Heart right ventricle (tissue), 16 donors: Measurements from ENCODE around the gene VPS37D. TPM values are rescaled to one million over a fixed set of nuclear protein-coding genes. Genes with fewer than 3 reads are reported as not detected.

Source experiments
- ATAC-seq, 8 donors: fragments of 200-7000 bp; cut with Tn5 transposase; one replicate each; pipeline ENCODE4 v1.9.1; 2020; ENCODE audit warnings: mild to moderate bottlenecking in 8 of 8, moderate library complexity in 8 of 8, moderate number of reproducible peaks in 1 of 8
- DNase-seq, 2 donors: peaks; one replicate each; pipeline ENCODE4 v3.0.0-alpha.2; 2020
- H3K27ac ChIP-seq, 10 donors: fragments of 200-600 bp; sonication (generic) in 2 of 10; one replicate each; pipeline versions ENCODE4 v1.5.0 to v1.8.0; 2020 to 2022; ENCODE audit warnings: mild to moderate bottlenecking in 3 of 10
- H3K27me3 ChIP-seq, 7 donors: fragments of 200-600 bp; one replicate each; pipeline ENCODE4 v1.8.0; 2021 to 2022; ENCODE audit warnings: mild to moderate bottlenecking in 2 of 7
- H3K36me3 ChIP-seq, 9 donors: fragments of 200-600 bp; sonication (generic) in 1 of 9; one replicate each; pipeline versions ENCODE4 v1.5.0 to v1.8.0; 2020 to 2022; ENCODE audit warnings: mild to moderate bottlenecking in 2 of 9
- H3K4me1 ChIP-seq, 9 donors: fragments of 200-600 bp; sonication (generic) in 1 of 9; one replicate each; pipeline versions ENCODE4 v1.5.0 to v1.8.0; 2020 to 2022; ENCODE audit warnings: mild to moderate bottlenecking in 4 of 9
- H3K4me3 ChIP-seq, 10 donors: fragments of 200-600 bp; sonication (generic) in 2 of 10; one replicate each; pipeline versions ENCODE4 v1.5.0 to v1.8.0; 2020 to 2022; ENCODE audit warnings: mild to moderate bottlenecking in 7 of 10, moderate library complexity in 2 of 10
- H3K9me3 ChIP-seq, 11 donors: fragments of 200-600 bp in 10 of 11; sonication (generic) in 2 of 11; one replicate each; pipeline versions ENCODE4 v1.5.0 to v1.8.0; 2013 to 2022; ENCODE audit warnings: mild to moderate bottlenecking in 2 of 11, control low read depth in 1 of 11, moderate library complexity in 1 of 11
- WGBS, 2 donors: extraction: QIAGEN DNeasy Blood & Tissue Kit; methylation state at CpG; one replicate each; pipeline ENCODE4 v1.1.7; 2013; ENCODE audit warnings: inconsistent platforms in 1 of 2; 5-methylcytosine and 5-hydroxymethylcytosine counted together
- intact Hi-C, 10 donors: fragments of 100-400 bp; cut with DNase I; formaldehyde crosslinking; loops; one replicate each; pipeline versions ENCODE4 v1.11.1 to v1.14.2; 2022
- polyA plus RNA-seq, 2 donors: library from polyadenylated mRNA; stranded (reverse); fragments of 200-250 nt; gene quantifications; one replicate each; pipeline ENCODE4 v1.2.3, GENCODE V29; 2013
- total RNA-seq, 10 donors: library from RNA; stranded (reverse); fragmentation: NEBNext Ultra II Directional in 3 of 10; extraction: Animal tissue kit (Norgen Biotek cat#: 25700) in 3 of 10; gene quantifications; one replicate each; pipeline versions ENCODE4 v1.2.1 to v1.2.4, GENCODE V29; 2021 to 2023
- TF ChIP-seq, protein P1 (sequence below), 9 donors: fragments of 200-600 bp; sonication (generic) in 2 of 9; IDR thresholded peaks; one replicate each; pipeline versions ENCODE4 v1.5.0 to v1.8.0; 2021 to 2022; ENCODE audit warnings: antibody characterized with exemption in 9 of 9, mild to moderate bottlenecking in 5 of 9, moderate library complexity in 1 of 9
- donor health status: Arrhythmogenic right ventricular cardiomyopathy.
- donor health status: ischemic (EF 13 %, LVEDD 7.1; RV severe dilation, severe dysfunction).
- donor health status: healthy with polysubstance abuse.
- donor health status: DM: no; HTN: yes; CAD: no.
- donor health status: DM: no; HTN: no; CAD: no.
- donor health status: ischemic (EF 25% LVEDD 6.9; RV normal size, moderate dysfunction).
- donor health status: ischemic (EF 25% LVEDD 5.7; RV mildly dilated, moderate dysfunction).
- donor health status: healthy.
- donor health status: DM: yes; HTN: yes; CAD: no.
- donor health status: Ischemic cardiomyopathy.
- donor health status: ischemic (EF 35%, LVEDD 5.7; RV mildly dilated, moderate dysfunction).
- donor health status: nonischemic (EF 11% LVEDD 7.7; RV severe dilation, severe dysfunction).
- donor health status: DM: yes; HTN: yes; CAD: no.
- donor health status: PGD.
- donor health status: ischemic (EF 29% LVEDD 5.4; RV normal size, mild dysfunction).
- donor health status: nonischemic (EF 23%, LVEDD 6.1; RV moderate dilation, normal function).

VPS37D gene
- total and polyA plus RNA-seq, 12 donors, result 1.1 to 3.6 (median 2.1) TPM

- 77 to 81% methylated on average over 7 of the region's 7 CpGs for WGBS, 2 donors
These were observed 34.3 kb upstream of the VPS37D start for GRCh38 chr7:73633323-73633722.

DNA sequence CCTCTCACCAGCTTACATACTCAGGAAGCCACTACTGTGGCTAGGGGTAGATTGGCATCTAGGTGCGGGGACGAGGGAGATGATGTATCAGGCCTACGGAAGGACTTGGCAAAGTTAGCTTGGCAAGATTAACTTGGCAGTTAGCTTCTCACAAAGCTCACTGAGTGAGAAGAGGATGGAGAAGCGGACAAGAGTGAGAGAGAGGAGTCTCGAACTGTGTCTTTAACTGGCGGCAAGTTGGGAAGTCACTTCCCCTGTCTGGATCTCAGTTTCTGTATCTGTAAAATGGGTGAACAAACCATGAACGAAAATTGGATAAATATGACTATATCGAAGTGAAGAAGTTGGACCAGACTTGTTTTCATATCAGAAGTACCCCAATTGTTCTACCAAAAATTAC, 33.8 kb upstream of the VPS37D start:
- H3K4me1 ChIP-seq, result peaks cover 0 to 10% (median 0%) of the 10 kb centered on the region in 9 donors
- no peak overlapping the region for H3K4me3 ChIP-seq
- ATAC-seq (no peak), DNase-seq (no peak)
- TF ChIP-seq, protein P1, sequence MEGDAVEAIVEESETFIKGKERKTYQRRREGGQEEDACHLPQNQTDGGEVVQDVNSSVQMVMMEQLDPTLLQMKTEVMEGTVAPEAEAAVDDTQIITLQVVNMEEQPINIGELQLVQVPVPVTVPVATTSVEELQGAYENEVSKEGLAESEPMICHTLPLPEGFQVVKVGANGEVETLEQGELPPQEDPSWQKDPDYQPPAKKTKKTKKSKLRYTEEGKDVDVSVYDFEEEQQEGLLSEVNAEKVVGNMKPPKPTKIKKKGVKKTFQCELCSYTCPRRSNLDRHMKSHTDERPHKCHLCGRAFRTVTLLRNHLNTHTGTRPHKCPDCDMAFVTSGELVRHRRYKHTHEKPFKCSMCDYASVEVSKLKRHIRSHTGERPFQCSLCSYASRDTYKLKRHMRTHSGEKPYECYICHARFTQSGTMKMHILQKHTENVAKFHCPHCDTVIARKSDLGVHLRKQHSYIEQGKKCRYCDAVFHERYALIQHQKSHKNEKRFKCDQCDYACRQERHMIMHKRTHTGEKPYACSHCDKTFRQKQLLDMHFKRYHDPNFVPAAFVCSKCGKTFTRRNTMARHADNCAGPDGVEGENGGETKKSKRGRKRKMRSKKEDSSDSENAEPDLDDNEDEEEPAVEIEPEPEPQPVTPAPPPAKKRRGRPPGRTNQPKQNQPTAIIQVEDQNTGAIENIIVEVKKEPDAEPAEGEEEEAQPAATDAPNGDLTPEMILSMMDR (IDR thresholded peaks at IDR 0.05), result no peak
- no peaks in the 10 kb centered on the region for H3K36me3 ChIP-seq
- H3K27me3 ChIP-seq, result peaks cover 0 to 57% (median 37%) of the 10 kb centered on the region in 7 donors
- H3K27ac ChIP-seq, result no peak overlapping the region
- 72 to 75% methylated on average over 8 of the region's 8 CpGs for WGBS, 2 donors
- no peaks in the 10 kb centered on the region for H3K9me3 ChIP-seq
- intact Hi-C loops, result no loop called here

More at GRCh38 chr7:73633323-73633722, 34.3 kb upstream of the VPS37D start:
- H3K27me3 ChIP-seq, result peaks cover 0 to 63% (median 43%) of the 10 kb centered on the region in 7 donors
- no peak overlapping the region for H3K4me3 ChIP-seq
- no peak overlapping the region for H3K27ac ChIP-seq
- TF ChIP-seq, protein P1 (IDR thresholded peaks at IDR 0.05), result no peak
- intact Hi-C loops, result no loop called here
- no peaks in the 10 kb centered on the region for H3K36me3 ChIP-seq
- no peak for DNase-seq
- H3K4me1 ChIP-seq, result peaks cover 0 to 10% (median 0%) of the 10 kb centered on the region in 9 donors
- ATAC-seq, result no peak
- no peaks in the 10 kb centered on the region for H3K9me3 ChIP-seq

DNA sequence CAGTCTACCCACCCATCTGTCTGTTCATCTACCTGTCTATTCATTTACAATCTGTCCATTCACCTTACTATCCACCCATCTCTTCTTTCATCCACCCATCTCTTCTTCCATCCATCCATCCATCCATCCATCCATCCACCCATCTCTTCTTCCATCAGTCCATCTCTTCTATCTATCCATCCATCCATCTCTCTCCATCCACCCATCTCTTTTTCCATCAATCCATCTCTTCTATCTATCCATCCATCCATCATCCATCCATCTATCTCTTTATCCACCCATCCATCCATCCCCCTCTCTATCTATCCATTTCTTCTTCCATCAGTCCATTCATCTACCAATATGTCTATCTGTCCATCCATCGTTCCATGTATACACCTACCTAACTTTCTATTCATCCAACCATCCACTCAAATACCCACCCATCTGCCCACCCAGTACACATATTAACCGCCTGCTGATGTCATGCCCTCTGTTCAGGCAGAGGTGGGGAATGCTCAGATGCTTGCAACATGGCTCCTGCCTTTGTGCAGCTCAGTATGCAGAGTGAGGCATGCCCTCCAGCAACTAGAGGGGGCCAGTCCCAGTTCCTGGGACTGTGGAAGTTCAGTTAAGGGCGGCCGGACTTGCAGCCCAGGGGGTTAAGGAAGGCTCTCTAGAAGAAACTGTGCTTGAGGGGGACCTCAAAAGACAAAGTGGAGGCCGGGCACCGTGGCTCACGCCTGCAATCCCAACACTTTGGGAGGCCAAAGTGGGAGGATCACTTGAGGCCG, 32.0 kb upstream of the VPS37D start:
- Histone ChIP-seq H3K27me3 (peaks cover 0 to 44% (median 28%) of the 10 kb centered on the region in 7 donors), H3K9me3 (peaks cover 0 to 3% (median 0%) of the 10 kb centered on the region in 11 donors), H3K4me1 (peaks cover 0 to 10% (median 0%) of the 10 kb centered on the region in 9 donors), H3K4me3 (no peak overlapping the region), H3K27ac (no peak overlapping the region), H3K36me3 (no peaks in the 10 kb centered on the region)
- no peak for ATAC-seq
- intact Hi-C loops, result loop anchor here in 1 of 10 donors (2.0 kb wide), 1 partner anchor 15 kb away; no protein-coding TSS in a partner anchor
- DNase-seq, result no peak
- TF ChIP-seq, protein P1 (IDR thresholded peaks at IDR 0.05), result no peak
- 84 to 85% methylated on average over 8 of the region's 8 CpGs for WGBS, 2 donors

GRCh38 chr7:73638911-73639310, 28.7 kb upstream of the VPS37D start:
- TF ChIP-seq, protein P1 (IDR thresholded peaks at IDR 0.05), result no peak

More at GRCh38 chr7:73638911-73639310, 28.7 kb upstream of the VPS37D start:
- Histone ChIP-seq H3K27ac (no peak overlapping the region), H3K9me3 (peaks cover 0 to 17% (median 5%) of the 10 kb centered on the region in 11 donors), H3K4me1 (peaks cover 0 to 10% (median 0%) of the 10 kb centered on the region in 9 donors), H3K27me3 (peaks cover 0 to 39% (median 26%) of the 10 kb centered on the region in 7 donors), H3K4me3 (no peak overlapping the region), H3K36me3 (no peaks in the 10 kb centered on the region)
- 58 to 59% methylated on average over 3 of the region's 3 CpGs for WGBS, 2 donors
- DNase-seq, result no peak
- intact Hi-C loops, result loop anchor here in 1 of 10 donors (2.0 kb wide), 1 partner anchor 46 kb away; no protein-coding TSS in a partner anchor
- no peak for ATAC-seq
